Right lobe of liver (tissue), 4 donors: Measurements from ENCODE around the gene RNASE7.

Experiments
- POLR2A ChIP-seq: fragments of 450-650 bp; IDR thresholded peaks from one replicate; pipeline ENCODE4 v1.6.1; 2017; ENCODE audit warnings: antibody characterized with exemption, mild to moderate bottlenecking
- TF ChIP-seq, protein P1 (sequence below), 4 donors: fragments of 200-600 bp in 3 of 4; fragments of 450-650 bp in 1 of 4; IDR thresholded peaks; one replicate each; pipeline versions ENCODE4 v1.5.1 to v1.8.0; 2016 to 2022; ENCODE audit warnings: antibody characterized with exemption in 4 of 4, mild to moderate bottlenecking in 2 of 4
- donor health status: DM: no; HTN: no; CAD: no.
- donor health status: DM: no; HTN: no; CAD: no.
- donor health status: DM: no; HTN: yes; CAD: no.

DNA sequence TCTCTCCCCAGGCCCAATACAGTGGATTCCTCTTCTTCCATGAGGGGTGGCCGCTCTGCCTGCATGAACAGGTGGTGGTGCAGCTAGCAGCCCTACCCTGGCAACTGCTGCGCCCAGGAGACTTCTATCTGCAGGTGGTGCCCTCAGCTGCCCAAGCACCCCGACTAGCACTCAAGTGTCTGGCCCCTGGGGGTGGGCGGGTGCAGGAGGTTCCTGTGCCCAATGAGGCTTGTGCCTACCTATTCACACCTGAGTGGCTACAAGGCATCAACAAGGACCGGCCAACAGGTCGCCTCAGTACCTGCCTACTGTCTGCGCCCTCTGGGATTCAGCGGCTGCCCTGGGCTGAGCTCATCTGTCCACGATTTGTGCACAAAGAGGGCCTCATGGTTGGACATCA is 31.8 kb downstream of the RNASE7 start:
- no peak for TF ChIP-seq POLR2A
- TF ChIP-seq, protein P1, sequence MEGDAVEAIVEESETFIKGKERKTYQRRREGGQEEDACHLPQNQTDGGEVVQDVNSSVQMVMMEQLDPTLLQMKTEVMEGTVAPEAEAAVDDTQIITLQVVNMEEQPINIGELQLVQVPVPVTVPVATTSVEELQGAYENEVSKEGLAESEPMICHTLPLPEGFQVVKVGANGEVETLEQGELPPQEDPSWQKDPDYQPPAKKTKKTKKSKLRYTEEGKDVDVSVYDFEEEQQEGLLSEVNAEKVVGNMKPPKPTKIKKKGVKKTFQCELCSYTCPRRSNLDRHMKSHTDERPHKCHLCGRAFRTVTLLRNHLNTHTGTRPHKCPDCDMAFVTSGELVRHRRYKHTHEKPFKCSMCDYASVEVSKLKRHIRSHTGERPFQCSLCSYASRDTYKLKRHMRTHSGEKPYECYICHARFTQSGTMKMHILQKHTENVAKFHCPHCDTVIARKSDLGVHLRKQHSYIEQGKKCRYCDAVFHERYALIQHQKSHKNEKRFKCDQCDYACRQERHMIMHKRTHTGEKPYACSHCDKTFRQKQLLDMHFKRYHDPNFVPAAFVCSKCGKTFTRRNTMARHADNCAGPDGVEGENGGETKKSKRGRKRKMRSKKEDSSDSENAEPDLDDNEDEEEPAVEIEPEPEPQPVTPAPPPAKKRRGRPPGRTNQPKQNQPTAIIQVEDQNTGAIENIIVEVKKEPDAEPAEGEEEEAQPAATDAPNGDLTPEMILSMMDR (IDR thresholded peaks at IDR 0.05), result no peak
